Measurements from ENCODE around the gene AMZ1. TPM values are rescaled to one million over a fixed set of nuclear protein-coding genes. Genes with fewer than 3 reads are reported as not detected.

The AMZ1 gene
- 0.04 and 0.50 TPM in 2 replicates for total RNA-seq (2014; rRNA removed; shearing (Covaris generic))

GRCh38 chr7:2687881-2688318 lies at the start of gene AMZ1:
TSS of gene AMZ1 (plus strand) at chr7:2688202. CDS start at chr7:2700452, 12,250 bp downstream.

Other genes starting within 250 kb of the AMZ1 start
- gene GRIFIN, start 211.8 kb upstream of the AMZ1 start, total RNA-seq (2014; rRNA removed; shearing (Covaris generic)), result not detected in 2 replicates
- 2.8 and 4.9 TPM in 2 replicates for gene LFNG, start 168.4 kb upstream of the AMZ1 start, total RNA-seq (2014; rRNA removed; shearing (Covaris generic))
- gene BRAT1, start 132.7 kb upstream of the AMZ1 start, total RNA-seq (2014; rRNA removed; shearing (Covaris generic)), result 48.8 and 51.0 TPM in 2 replicates
- gene IQCE, start 129.2 kb upstream of the AMZ1 start, total RNA-seq (2014; rRNA removed; shearing (Covaris generic)), result 9.5 and 9.8 TPM in 2 replicates
- gene TTYH3, start 56.2 kb upstream of the AMZ1 start, total RNA-seq (2014; rRNA removed; shearing (Covaris generic)), result 14.9 and 19.2 TPM in 2 replicates
- gene GNA12, start 156.1 kb downstream of the AMZ1 start, total RNA-seq (2014; rRNA removed; shearing (Covaris generic)), result 6.1 and 6.8 TPM in 2 replicates

Measured in A375 (cell line).